ENCODE data around the gene WWOX. TPM values are rescaled to one million over a fixed set of nuclear protein-coding genes. Genes with fewer than 3 reads are reported as not detected.

Gene WWOX
- total RNA-seq, 1 donor from 2014 or later: 19.2 TPM

DNA sequence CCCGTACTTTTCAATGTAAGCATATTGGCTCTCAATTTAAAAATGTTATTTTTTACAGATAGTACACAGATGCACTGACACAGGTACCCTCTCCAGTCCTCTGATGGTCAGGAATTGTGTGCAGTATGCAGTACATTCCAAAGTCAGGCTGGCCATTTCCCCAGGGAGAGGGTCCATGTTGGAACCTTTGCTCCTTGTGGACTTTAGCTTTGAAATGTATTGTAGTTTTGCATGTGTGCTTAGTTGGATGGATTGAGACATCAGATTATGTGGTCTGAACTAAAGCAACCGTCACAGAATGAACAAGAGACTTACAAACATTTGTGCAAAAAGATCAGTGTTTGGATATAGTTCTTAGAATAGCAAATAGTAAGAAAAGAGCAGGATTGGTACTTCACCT is 381.1 kb downstream of the WWOX start:
- Histone ChIP-seq H3K9me3 (no peaks in the 10 kb centered on the region), H3K36me3 (no peaks in the 10 kb centered on the region), H3K4me3 (no peak overlapping the region), H3K27me3 (ENCODE audit: low read depth) (no peaks in the 10 kb centered on the region), H3K4me1 (no peaks in the 10 kb centered on the region), H3K27ac (no peak overlapping the region)
- no peak for DNase-seq
- no peak for ATAC-seq
- intact Hi-C loops (cut with DNase I): no loop called here
- TF ChIP-seq, protein P1, sequence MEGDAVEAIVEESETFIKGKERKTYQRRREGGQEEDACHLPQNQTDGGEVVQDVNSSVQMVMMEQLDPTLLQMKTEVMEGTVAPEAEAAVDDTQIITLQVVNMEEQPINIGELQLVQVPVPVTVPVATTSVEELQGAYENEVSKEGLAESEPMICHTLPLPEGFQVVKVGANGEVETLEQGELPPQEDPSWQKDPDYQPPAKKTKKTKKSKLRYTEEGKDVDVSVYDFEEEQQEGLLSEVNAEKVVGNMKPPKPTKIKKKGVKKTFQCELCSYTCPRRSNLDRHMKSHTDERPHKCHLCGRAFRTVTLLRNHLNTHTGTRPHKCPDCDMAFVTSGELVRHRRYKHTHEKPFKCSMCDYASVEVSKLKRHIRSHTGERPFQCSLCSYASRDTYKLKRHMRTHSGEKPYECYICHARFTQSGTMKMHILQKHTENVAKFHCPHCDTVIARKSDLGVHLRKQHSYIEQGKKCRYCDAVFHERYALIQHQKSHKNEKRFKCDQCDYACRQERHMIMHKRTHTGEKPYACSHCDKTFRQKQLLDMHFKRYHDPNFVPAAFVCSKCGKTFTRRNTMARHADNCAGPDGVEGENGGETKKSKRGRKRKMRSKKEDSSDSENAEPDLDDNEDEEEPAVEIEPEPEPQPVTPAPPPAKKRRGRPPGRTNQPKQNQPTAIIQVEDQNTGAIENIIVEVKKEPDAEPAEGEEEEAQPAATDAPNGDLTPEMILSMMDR (IDR thresholded peaks at IDR 0.05): no peak

DNA sequence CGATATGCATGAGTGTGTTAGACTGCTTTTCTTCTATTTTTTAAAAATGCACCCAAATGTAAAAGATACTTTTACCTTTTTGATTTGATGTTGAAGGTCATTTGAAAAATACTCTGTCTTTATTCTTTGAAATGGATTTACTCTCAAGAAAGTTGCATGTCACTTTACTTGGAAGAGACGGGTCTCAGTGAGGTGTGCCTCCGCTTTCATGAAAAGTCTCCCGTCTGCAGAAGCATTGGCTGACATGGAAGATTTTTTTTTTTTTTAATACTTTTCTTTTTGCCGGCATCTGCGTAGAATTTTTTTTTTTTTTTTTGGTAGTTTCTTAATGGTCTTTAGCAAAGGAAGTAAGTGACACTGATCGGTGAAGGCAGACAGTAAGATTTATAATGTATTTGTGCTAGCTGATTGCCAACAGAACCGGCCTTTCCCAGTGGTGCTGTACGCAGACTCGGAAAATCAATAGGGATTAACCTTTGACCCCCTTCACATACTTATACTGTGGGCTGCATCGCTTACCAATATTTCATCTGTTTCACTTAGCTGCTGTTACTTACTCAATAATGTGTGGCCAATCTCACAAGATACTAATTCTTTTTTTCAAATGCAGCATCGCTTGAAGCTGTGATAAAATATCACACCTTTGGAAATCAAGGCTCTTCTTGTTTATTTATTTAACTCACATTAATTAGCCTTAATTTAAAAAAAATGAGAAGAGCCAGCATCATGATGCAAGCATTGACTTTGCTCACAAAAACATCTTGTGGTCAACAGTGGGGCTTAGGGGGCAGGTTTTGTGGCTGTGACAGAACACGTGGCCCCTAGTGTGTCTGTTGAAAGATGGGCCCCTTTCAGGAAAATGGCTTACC is 383.9 kb downstream of the WWOX start:
- Histone ChIP-seq H3K27ac (no peak overlapping the region), H3K4me1 (no peaks in the 10 kb centered on the region), H3K9me3 (no peaks in the 10 kb centered on the region), H3K4me3 (no peak overlapping the region), H3K27me3 (ENCODE audit: low read depth) (no peaks in the 10 kb centered on the region), H3K36me3 (no peaks in the 10 kb centered on the region)
- intact Hi-C loops (cut with DNase I): no loop called here
- TF ChIP-seq, protein P1 (IDR thresholded peaks at IDR 0.05): no peak
- no peak for DNase-seq
- ATAC-seq: no peak

DNA sequence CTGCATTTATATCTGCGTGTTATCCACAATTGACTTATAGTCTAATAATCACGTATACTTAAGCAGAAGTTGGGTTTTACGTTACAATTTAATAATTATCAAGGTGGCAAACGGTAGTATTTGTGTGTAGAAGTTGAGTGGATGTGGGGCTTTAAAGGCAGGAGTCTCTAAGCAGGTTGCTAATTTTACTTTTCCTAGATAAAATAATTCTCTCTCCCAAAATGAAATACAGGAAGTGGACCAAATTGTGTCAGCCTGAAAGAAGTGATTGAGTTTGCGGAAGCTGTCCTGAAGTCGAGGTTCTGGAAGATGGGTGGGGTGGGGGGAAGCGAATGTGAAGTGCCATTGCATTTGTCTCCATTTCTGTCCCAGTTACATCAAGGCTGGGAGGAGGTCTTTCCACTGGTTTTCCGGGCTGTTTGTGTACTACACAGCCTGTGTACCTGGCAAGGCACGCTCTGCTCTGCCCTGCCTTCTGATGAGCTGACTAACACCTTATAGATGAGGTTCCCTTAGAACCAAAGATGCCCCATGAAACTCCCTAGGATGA is 385.1 kb downstream of the WWOX start:
- no peaks in the 10 kb centered on the region for H3K9me3 ChIP-seq
- TF ChIP-seq, protein P1 (IDR thresholded peaks at IDR 0.05): no peak
- no peaks in the 10 kb centered on the region for H3K27me3 ChIP-seq (ENCODE audit: low read depth)
- no peak overlapping the region for H3K4me3 ChIP-seq
- H3K27ac ChIP-seq: no peak overlapping the region
- intact Hi-C loops (cut with DNase I): no loop called here
- no peaks in the 10 kb centered on the region for H3K36me3 ChIP-seq
- ATAC-seq (no peak), DNase-seq (no peak)
- no peaks in the 10 kb centered on the region for H3K4me1 ChIP-seq

DNA sequence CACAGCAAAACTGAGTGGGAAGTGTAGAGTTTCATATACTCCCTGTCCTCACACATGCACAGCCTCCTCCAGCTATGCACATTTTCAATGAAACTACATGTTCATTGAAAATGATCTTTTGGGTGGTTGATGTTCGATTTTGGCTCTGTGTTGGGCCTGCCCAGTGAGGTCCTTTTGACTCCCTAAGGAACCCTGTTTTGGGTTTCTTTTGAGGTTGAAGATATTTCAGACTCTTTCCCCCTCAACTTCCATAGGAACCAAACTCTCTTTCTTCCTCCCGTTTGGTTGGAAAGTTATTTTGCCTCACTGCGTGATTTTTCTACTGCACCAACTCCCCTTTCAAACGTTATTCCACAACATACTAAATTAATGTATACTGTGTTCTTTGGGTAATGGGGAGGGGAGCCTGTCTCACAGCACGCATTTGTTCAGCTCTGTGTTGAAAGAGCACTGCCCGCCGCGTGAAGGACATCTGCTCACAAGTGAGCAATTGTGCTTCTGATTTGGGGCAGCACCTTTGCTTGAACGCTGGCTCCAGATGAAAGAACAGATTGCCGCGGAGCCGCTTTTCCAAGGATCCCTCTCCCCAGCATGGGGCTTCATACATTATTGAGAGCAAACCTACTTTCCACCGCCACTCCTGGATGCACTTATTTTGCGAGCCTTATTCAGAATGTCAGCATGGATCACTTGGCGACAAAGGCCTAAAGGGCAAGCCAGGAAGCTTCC is 385.9 kb downstream of the WWOX start:
- no peaks in the 10 kb centered on the region for H3K27me3 ChIP-seq (ENCODE audit: low read depth)
- intact Hi-C loops (cut with DNase I): no loop called here
- TF ChIP-seq, protein P1 (IDR thresholded peaks at IDR 0.05): no peak
- no peak overlapping the region for H3K27ac ChIP-seq
- no peaks in the 10 kb centered on the region for H3K4me1 ChIP-seq
- no peaks in the 10 kb centered on the region for H3K36me3 ChIP-seq
- H3K4me3 ChIP-seq: no peak overlapping the region
- no peaks in the 10 kb centered on the region for H3K9me3 ChIP-seq
- DNase-seq: no peak
- ATAC-seq: no peak

DNA sequence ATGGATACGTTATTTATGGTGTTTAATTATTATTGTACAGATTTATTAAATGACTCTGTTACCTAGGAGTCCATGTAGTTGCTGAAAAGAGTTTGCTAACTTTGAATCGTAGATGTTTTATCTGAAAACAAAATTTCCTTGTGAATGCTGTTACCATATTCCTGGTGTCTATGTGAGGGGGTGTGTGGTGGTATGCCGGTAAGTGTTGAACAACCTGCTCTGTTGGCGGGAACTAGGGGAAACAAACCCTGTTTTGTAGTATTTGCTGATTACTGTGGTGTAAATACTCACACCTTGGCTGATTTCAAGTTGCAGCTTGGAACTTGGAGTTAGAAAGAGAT is 386.4 kb downstream of the WWOX start:
- H3K27me3 ChIP-seq (ENCODE audit: low read depth): no peaks in the 10 kb centered on the region
- no peaks in the 10 kb centered on the region for H3K36me3 ChIP-seq
- H3K27ac ChIP-seq: no peak overlapping the region
- no peaks in the 10 kb centered on the region for H3K9me3 ChIP-seq
- no peak for ATAC-seq
- no peaks in the 10 kb centered on the region for H3K4me1 ChIP-seq
- DNase-seq: no peak
- no peak overlapping the region for H3K4me3 ChIP-seq
- intact Hi-C loops (cut with DNase I): no loop called here
- TF ChIP-seq, protein P1 (IDR thresholded peaks at IDR 0.05): no peak

Data from lower lobe of right lung (tissue), 2 donors.